GM21423 (cell line): Measurements from ENCODE around the gene HTRA3.

ENCODE experiments used
- ATAC-seq: cut with Tn5 transposase; IDR thresholded peaks from one replicate; pipeline ENCODE4 v1.9.1; 2021; ENCODE audit warnings: mild to moderate bottlenecking, moderate library complexity; ENCODE audit not compliant: unreplicated experiment

The HTRA3 gene

DNA sequence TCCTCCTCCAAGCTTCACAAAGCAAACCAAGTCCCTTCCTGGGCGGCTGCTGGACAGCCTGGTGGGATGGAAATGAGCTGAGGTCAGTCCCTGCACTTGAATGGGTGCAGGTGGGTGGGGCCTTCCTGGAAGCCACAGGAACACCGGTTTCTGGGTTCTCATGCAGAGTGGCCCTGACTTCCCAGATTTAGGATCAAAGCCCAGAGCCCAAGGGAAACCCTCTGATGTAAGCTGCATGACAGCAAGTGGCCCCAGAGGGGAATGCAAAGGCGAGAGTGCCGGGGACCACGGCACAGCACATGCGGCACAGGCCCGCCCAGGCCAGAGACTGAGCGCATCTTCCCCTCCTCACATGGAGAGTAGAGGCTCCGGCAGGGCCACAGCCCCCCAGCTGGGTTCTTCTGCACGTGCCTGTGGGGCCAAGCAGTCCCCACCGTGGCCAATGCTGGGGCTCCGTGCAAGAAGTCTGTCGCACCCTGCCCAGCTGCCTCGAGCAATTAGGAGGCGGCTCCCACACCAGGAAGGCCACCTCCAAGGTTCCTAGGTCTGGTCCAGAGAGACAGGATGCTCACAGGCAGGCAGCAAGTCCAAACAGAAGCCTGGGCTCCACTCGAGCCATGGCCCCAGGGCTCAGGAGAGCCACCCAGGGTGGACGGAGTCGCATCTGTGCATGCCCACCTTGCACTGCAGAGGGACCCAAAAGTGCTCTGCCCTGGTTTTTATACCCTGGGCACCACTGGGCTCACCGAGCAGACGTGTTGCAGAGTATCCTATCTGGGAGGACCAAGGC, 83.0 kb downstream of the HTRA3 start:
- no peak for ATAC-seq

DNA sequence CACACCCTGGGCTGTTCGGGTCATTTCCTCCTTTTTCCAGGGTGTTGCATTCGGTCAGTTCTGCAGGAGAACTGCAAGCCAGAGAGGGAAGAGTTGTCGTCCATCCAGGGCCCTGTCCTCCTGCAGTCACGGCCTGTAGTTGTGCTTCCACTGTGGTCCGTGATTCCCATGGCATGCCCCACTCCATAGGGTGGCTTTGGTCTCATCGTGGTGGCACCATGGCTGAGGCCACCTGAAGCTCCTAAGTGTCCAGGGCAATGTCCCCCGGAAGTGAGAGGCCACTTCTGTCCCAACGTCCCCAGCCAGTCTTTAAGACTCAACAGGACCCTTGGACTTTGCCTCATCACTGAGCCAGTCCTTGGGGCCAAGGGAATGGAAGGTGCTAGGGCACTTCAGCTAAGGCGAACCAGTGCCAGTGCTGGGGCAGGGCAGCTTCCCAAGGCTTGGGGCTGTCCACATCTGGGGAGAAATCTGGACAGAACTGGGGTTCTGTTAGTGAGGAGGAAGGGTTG, 83.7 kb downstream of the HTRA3 start:
- no peak for ATAC-seq

DNA sequence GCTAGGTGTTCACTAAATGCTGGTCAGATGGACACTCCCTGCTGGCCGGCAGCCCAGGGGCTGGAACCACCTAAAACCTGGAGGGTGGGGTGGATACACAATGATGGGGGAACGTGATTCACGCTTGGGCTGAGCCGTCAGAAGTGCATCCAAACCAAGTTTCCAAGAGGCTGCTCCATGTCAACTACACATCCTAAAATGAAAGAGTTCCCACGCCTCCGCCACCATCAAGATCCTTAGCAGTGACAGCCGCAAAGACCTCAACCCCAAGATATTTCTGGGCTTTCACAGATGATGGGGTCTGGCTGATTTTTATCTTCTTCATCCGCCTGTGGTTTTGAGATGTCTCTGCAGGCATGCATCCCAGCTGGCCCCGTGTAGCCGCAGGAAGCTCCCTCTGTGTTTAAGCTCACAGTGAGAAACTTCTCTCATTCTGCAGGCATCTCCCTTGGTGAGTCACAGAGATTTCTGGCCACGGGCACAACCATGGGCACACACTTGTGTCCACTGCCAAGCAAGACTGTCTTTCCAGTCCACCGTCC, 84.4 kb downstream of the HTRA3 start:
- no peak for ATAC-seq

DNA sequence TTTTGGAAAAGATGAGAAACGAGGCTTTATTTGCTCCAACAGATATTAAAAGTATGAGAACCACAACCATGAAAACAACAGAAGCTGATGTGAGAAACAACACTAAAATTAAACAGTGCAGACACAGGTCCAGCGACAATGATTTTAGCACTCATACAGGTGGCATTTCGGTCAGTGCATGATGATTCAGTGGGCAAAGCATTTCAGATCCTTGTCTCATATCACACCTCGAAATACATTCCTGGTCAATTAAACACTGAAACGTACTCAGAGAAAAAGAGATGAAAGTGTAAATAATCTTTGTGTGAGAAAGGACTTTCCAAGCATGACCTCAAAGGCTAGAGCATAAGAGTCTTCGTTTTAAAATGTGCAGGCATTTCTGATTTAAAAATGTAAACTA, 85.8 kb downstream of the HTRA3 start:
- ATAC-seq: no peak

DNA sequence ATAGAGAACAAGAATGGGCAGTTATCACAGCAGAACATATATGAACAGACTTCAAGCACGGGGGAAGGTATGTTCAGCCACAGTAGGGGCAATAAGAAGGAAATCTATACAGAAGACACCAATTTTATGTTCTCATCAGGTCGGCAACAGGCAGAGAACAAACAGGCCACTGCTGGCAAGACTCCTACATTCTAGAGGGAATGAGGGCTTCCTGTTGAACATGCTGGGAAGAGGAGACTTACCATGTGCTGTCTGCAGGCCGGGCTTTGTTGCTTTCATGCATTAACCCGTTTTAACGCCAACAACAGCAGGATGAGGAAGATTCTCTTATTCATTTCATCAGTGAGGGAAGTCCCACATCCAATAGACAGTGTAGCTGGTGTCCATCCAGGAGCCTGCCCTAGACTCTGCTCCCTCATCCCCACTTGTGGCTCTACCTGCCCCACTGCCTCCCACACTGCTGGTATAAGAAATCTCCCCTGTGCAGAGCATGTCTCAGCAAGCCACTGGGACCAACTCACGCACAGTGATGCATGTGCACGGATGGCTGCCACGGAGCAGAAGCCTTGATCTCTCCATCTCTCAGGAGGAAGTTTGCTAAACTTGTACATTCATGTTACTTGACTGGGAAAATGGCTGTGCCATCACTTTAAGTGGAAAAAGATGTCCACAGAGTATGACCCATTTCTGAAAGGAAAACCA, 86.5 kb downstream of the HTRA3 start:
- ATAC-seq: no peak
